HG02588 (cell line): Measurements from ENCODE around the gene OR12D2.
"Not testable (repeated sequence)": the region's sequence is repeated elsewhere in the genome, so short reads cannot be mapped to it uniquely, and the experiment has no call there.

Source experiments
- ATAC-seq: cut with Tn5 transposase; IDR thresholded peaks from one replicate; pipeline ENCODE4 v1.9.1; 2021; ENCODE audit warnings: mild to moderate bottlenecking, moderate library complexity; ENCODE audit not compliant: unreplicated experiment

OR12D2 gene

GRCh38 chr6:29395331-29395730 is at the start of gene OR12D2:
OR12D2 (plus strand) TSS chr6:29395631; CDS start chr6:29396700, 1,069 bp downstream.
- no peak for ATAC-seq

- ATAC-seq = not testable (repeated sequence)
These were observed 46.1 kb upstream of the OR12D2 start for GRCh38 chr6:29349348-29349747.

- ATAC-seq = no peak
These were observed 40.5 kb upstream of the OR12D2 start for GRCh38 chr6:29354980-29355379.

- no peak for ATAC-seq
These were observed 39.8 kb upstream of the OR12D2 start for GRCh38 chr6:29355603-29356002.

GRCh38 chr6:29368765-29369164 is 26.7 kb upstream of the OR12D2 start, which contains the start of gene OR5V1:
OR5V1 (minus strand) TSS chr6:29368865; CDS start chr6:29356195, 12,670 bp downstream.
- ATAC-seq = no peak

- ATAC-seq = no peak
These were observed 20.2 kb upstream of the OR12D2 start, which contains the start of gene OR12D3 for GRCh38 chr6:29375191-29375590. OR12D3 (minus strand) TSS chr6:29375291; CDS start chr6:29375287, 4 bp downstream.

- no peak for ATAC-seq
These were observed 19.4 kb upstream of the OR12D2 start for GRCh38 chr6:29376003-29376402.

GRCh38 chr6:29388533-29388932 is 6.9 kb upstream of the OR12D2 start:
- no peak for ATAC-seq

GRCh38 chr6:29399525-29399924 is 4.1 kb downstream of the OR12D2 start:
- no peak for ATAC-seq

- ATAC-seq = no peak
These were observed 8.4 kb downstream of the OR12D2 start for GRCh38 chr6:29403801-29404200.

GRCh38 chr6:29414588-29414987 is 19.2 kb downstream of the OR12D2 start, which contains the start of gene OR12D1:
OR12D1 (plus strand) TSS chr6:29414928.
- ATAC-seq = no peak

GRCh38 chr6:29419516-29419915 is 24.1 kb downstream of the OR12D2 start:
- ATAC-seq = no peak

- no peak for ATAC-seq
These were observed 28.7 kb downstream of the OR12D2 start for GRCh38 chr6:29424168-29424567.

GRCh38 chr6:29424575-29424974 is 29.1 kb downstream of the OR12D2 start:
- no peak for ATAC-seq

GRCh38 chr6:29425075-29425474 is 29.6 kb downstream of the OR12D2 start:
- no peak for ATAC-seq

- ATAC-seq = no peak
These were observed 31.2 kb downstream of the OR12D2 start for GRCh38 chr6:29426654-29427053.

- ATAC-seq = not testable (repeated sequence)
These were observed 41.3 kb downstream of the OR12D2 start for GRCh38 chr6:29436730-29437129.

GRCh38 chr6:29439006-29439405 is 43.6 kb downstream of the OR12D2 start, which contains the start of gene OR10C1:
OR10C1 (plus strand) TSS chr6:29439306; CDS start chr6:29440016, 710 bp downstream.
- no peak for ATAC-seq

GRCh38 chr6:29442719-29443118 is 47.3 kb downstream of the OR12D2 start:
- ATAC-seq = no peak

- ATAC-seq = not testable (repeated sequence)
These were observed 48.6 kb downstream of the OR12D2 start for GRCh38 chr6:29444031-29444430.
